SHP77 (cell line): Measurements from ENCODE around the gene COX6A2.

Experiments used
- DNase-seq, 2 experiments: peaks; one replicate each; lab custom pipeline; 2025; lab: John Stamatoyannopoulos, UW

Gene COX6A2

GRCh38 chr16:31428279-31428597 is at the start of gene COX6A2:
COX6A2 (minus strand) TSS chr16:31428360; CDS start chr16:31428325, 35 bp downstream.
- DNase-seq = no peak

GRCh38 chr16:31477220-31478216 is 49.4 kb upstream of the COX6A2 start:
- peak; percentile 70 to 79 for DNase-seq

GRCh38 chr16:31476303-31477219 is 48.4 kb upstream of the COX6A2 start:
- peak; percentile 87 to 91 for DNase-seq

GRCh38 chr16:31475946-31476302 is 47.8 kb upstream of the COX6A2 start:
- DNase-seq = no peak

- DNase-seq = no peak
Measured at GRCh38 chr16:31474773-31475738, 46.9 kb upstream of the COX6A2 start.

- DNase-seq = no peak
Measured at GRCh38 chr16:31474173-31474714, 46.1 kb upstream of the COX6A2 start.

GRCh38 chr16:31473264-31473984 is 45.3 kb upstream of the COX6A2 start:
- no peak for DNase-seq

GRCh38 chr16:31472709-31473203 is 44.6 kb upstream of the COX6A2 start:
- peak; percentile 92 to 93 for DNase-seq

GRCh38 chr16:31471875-31472708 is 43.9 kb upstream of the COX6A2 start, which contains the start of gene TGFB1I1:
TGFB1I1 (plus strand) TSS chr16:31472152; CDS start chr16:31472189, 37 bp downstream.
- peak in 1 of 2 experiments; percentile 13 for DNase-seq

- DNase-seq = no peak
Measured at GRCh38 chr16:31471241-31471874, 43.2 kb upstream of the COX6A2 start.

GRCh38 chr16:31470615-31471014 is 42.5 kb upstream of the COX6A2 start:
- DNase-seq = no peak

- no peak for DNase-seq
Measured at GRCh38 chr16:31467858-31468257, 39.7 kb upstream of the COX6A2 start.

GRCh38 chr16:31467151-31467773 is 39.1 kb upstream of the COX6A2 start:
- no peak for DNase-seq

- DNase-seq = no peak
Measured at GRCh38 chr16:31466381-31466841, 38.3 kb upstream of the COX6A2 start.

- DNase-seq = no peak
Measured at GRCh38 chr16:31465788-31466370, 37.7 kb upstream of the COX6A2 start.

GRCh38 chr16:31464781-31465260 is 36.7 kb upstream of the COX6A2 start:
- DNase-seq = no peak

GRCh38 chr16:31464348-31464769 is 36.2 kb upstream of the COX6A2 start:
- DNase-seq = no peak
